Measurements from ENCODE around the gene CPNE1. TPM values are rescaled to one million over a fixed set of nuclear protein-coding genes. Genes with fewer than 3 reads are reported as not detected.

CPNE1 gene
- total RNA-seq, 6 donors from 2014 or later = 48.8 to 210 (median 177) TPM

DNA sequence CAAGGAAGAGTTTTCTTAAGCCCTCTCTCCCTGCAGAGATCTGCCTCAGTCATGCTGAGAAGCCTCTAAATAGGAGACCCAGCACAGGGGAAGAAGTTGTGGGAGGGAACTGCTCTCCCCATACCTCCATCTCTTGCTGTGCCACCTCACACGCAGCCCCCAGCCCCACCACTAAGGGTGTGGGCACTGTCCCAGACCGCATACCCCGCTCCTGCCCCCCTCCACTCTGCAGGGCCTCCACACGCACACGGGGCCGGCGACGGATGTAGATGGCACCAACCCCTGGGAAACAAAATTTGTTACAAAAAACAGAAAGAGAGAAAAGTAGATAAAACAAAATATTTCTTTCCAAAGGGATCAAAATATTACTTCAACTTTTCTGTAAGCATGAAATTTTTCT is 10.2 kb upstream of the CPNE1 start:
- Histone ChIP-seq H3K36me3 (peaks cover 14 to 71% (median 41%) of the 10 kb centered on the region in 4 donors), H3K27ac (no peak overlapping the region), H3K4me1 (no peaks in the 10 kb centered on the region), H3K27me3 (no peaks in the 10 kb centered on the region), H3K9me3 (no peaks in the 10 kb centered on the region), H3K4me3 (no peak overlapping the region)
- TF ChIP-seq POLR2AphosphoS5 (IDR thresholded peaks at IDR 0.05) (no peak), EP300 (IDR thresholded peaks at IDR 0.05) (no peak)
- ATAC-seq (ENCODE audit: low FRiP score in 2 of 2) (no peak), DNase-seq (no peak)
- WGBS, 2 donors = 93 to 96% methylated on average over 8 of the region's 8 CpGs

DNA sequence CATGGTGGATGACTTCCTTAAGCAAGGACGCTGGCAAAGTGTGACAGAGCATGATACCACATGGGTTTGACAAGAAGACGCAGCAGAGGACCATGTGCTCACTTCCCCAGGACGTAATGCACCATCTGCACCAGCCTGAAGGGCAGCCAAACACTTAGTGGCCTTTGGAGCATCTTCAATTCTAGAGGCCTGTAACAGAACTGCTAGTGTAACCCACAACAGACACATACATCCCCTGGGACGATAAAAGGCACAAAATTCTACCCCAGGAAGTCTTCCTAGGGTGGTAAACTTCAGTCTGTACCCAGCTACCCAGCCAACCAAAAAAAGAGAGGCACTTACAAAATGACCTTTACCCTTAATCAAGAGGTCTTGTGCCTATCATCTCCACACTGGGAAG is 9.2 kb upstream of the CPNE1 start:
- Histone ChIP-seq H3K4me3 (no peak overlapping the region), H3K9me3 (no peaks in the 10 kb centered on the region), H3K27me3 (no peaks in the 10 kb centered on the region), H3K27ac (no peak overlapping the region), H3K36me3 (peaks cover 19 to 71% (median 52%) of the 10 kb centered on the region in 4 donors), H3K4me1 (no peaks in the 10 kb centered on the region)
- ATAC-seq (ENCODE audit: low FRiP score in 2 of 2) (no peak), DNase-seq (no peak)
- no peak for TF ChIP-seq POLR2A (IDR thresholded peaks at IDR 0.05)
- WGBS, 2 donors = 86 to 98% methylated on average over 2 to 4 of the region's 4 CpGs

DNA sequence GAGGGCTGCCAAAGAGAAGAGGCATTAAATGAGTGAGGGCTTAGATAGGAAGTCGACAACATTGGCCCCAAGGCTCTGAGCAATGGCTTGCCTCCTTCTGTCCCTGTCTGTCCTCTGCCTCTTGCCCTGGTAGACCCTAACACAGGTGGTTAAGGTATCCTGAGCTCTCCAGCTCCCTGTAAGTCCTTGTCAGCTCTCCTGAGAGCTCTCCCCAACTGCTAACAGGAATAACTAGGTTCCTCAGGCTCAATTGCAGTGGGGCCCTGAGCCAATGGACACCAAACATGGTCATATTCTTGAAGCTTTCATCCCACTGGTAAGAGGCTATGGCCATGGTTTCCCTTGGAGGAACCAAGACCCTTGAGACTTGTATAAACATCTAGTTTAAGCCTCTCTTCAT is 5.0 kb upstream of the CPNE1 start:
- no peak for TF ChIP-seq POLR2A (IDR thresholded peaks at IDR 0.05)
- TF ChIP-seq, protein P1, sequence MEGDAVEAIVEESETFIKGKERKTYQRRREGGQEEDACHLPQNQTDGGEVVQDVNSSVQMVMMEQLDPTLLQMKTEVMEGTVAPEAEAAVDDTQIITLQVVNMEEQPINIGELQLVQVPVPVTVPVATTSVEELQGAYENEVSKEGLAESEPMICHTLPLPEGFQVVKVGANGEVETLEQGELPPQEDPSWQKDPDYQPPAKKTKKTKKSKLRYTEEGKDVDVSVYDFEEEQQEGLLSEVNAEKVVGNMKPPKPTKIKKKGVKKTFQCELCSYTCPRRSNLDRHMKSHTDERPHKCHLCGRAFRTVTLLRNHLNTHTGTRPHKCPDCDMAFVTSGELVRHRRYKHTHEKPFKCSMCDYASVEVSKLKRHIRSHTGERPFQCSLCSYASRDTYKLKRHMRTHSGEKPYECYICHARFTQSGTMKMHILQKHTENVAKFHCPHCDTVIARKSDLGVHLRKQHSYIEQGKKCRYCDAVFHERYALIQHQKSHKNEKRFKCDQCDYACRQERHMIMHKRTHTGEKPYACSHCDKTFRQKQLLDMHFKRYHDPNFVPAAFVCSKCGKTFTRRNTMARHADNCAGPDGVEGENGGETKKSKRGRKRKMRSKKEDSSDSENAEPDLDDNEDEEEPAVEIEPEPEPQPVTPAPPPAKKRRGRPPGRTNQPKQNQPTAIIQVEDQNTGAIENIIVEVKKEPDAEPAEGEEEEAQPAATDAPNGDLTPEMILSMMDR (IDR thresholded peaks at IDR 0.05) = no peak
- TF ChIP-seq EP300 (IDR thresholded peaks at IDR 0.05) = no peak
- no peak for TF ChIP-seq POLR2AphosphoS5 (IDR thresholded peaks at IDR 0.05)
- Histone ChIP-seq H3K27ac (no peak overlapping the region), H3K27me3 (no peaks in the 10 kb centered on the region), H3K9me3 (no peaks in the 10 kb centered on the region), H3K36me3 (peaks cover 19 to 58% (median 53%) of the 10 kb centered on the region in 4 donors), H3K4me3 (no peak overlapping the region), H3K4me1 (peaks cover 0 to 3% (median 0%) of the 10 kb centered on the region in 4 donors)
- 83 to 100% methylated on average over 1 of the region's 1 CpG for WGBS, 2 donors
- ATAC-seq (ENCODE audit: low FRiP score in 2 of 2) = no peak
- DNase-seq = no peak

DNA sequence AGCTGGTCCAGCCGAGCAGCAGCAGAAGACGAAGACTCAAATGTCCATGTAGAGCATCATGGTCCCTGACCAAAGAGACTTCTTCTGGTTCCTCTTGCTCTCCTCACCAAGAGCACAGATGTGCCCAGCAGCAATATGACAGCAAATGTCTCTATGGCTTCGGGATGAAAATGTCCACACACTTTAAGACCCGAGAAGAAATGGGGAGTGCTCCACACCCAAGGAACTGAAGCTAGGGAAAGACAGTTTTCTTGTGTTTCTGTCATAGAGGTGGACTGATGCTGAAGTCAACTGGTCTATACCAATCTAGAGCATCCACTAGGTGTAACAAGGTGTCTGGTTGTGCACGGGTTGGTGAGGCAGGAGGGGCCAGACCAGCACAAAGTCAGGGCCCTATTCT is 4.5 kb upstream of the CPNE1 start:
- 97 to 98% methylated on average over 5 of the region's 5 CpGs for WGBS, 2 donors
- DNase-seq (no peak), ATAC-seq (ENCODE audit: low FRiP score in 2 of 2) (no peak)
- TF ChIP-seq POLR2AphosphoS5 (IDR thresholded peaks at IDR 0.05) (no peak), POLR2A (IDR thresholded peaks at IDR 0.05) (no peak), EP300 (IDR thresholded peaks at IDR 0.05) (no peak)
- TF ChIP-seq, protein P1 (IDR thresholded peaks at IDR 0.05) = no peak
- Histone ChIP-seq H3K27ac (no peak overlapping the region), H3K27me3 (no peaks in the 10 kb centered on the region), H3K4me3 (no peak overlapping the region), H3K36me3 (peaks cover 16 to 57% (median 48%) of the 10 kb centered on the region in 4 donors), H3K9me3 (no peaks in the 10 kb centered on the region), H3K4me1 (peaks cover 0 to 3% (median 0%) of the 10 kb centered on the region in 4 donors)

DNA sequence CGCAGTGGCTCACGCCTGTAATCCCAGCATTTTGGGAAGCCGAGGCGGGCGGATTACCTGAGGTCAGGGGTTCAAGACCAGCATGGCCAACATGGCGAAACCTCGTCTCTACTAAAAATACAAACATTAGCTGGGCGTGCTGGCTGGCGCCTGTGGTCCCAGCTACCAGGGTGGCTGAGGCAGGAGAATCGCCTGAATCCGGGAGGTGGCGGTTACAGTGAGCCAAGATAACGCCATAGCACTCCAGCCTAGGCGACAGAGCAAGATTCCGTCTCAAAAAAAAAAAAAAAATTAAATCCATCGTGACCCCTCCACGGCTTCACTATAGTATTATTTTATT is 1.2 kb upstream of the CPNE1 start:
- ATAC-seq (ENCODE audit: low FRiP score in 2 of 2) = no peak
- no peak for TF ChIP-seq POLR2AphosphoS5 (IDR thresholded peaks at IDR 0.05)
- no peak for TF ChIP-seq POLR2A (IDR thresholded peaks at IDR 0.05)
- Histone ChIP-seq H3K9me3 (no peaks in the 10 kb centered on the region), H3K27me3 (no peaks in the 10 kb centered on the region), H3K4me1 (peaks cover 22 to 34% (median 25%) of the 10 kb centered on the region in 4 donors), H3K36me3 (peaks cover 6 to 25% (median 23%) of the 10 kb centered on the region in 4 donors), H3K27ac (no peak overlapping the region), H3K4me3 (no peak overlapping the region)
- no peak for DNase-seq
- 97% methylated on average over 17 of the region's 17 CpGs for WGBS, 2 donors

DNA sequence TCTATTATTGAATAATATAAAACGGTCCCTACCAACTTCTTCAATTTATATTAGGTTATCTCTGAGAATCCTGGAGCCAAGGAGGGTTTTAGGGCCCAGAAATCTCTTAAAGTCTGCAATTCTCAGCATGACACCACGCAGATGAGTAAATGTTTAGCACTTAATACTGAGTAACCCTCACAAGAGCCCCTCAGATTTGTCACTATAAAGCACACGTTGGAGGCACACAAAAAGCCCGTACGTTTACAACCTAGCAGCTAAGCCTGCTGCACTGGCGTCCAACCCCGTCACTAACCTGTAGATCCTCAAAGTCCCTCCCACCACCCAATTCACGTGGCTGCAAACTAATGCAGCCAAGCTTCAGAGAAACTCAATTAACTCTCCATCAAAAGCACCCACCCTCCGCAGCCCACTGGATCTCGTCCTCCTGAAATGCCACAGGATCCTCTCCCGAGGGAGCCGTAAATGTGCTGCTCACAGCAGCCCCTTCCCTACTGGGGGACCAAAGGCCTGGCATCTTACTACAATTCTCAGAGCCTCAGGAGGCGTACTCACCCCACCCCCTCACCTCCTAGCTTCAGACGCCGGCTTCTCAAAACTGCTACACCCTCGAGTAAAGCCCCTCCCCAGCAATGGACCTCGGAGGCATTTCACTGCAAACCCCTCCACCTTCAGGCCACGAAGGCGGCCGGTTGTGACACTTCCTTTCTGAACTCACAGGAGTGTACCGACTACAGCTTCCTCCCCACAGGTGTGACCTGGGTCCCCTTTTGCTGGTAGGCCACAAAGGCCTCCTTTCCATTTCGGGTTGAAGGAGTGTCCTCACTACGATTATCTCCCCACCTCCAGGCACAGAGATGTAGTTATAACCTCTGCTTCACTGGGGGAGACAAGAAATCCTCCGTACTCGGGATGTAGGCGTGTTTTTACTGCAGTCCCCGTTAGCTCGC is 909 bp downstream of the CPNE1 start:
- peak in 1 of 2 donors; percentile 70 for DNase-seq
- ATAC-seq (ENCODE audit: low FRiP score in 2 of 2) = peak; percentile 31 to 56
- Histone ChIP-seq H3K4me1 (peaks cover 40 to 55% (median 43%) of the 10 kb centered on the region in 4 donors), H3K27me3 (no peaks in the 10 kb centered on the region), H3K27ac (peak overlapping the region; percentile 99 to 100 (median 100)), H3K4me3 (peak overlapping the region; percentile 45 to 80 (median 76)), H3K36me3 (peaks cover 0 to 4% (median 3%) of the 10 kb centered on the region in 4 donors), H3K9me3 (no peaks in the 10 kb centered on the region)
- TF ChIP-seq POLR2AphosphoS5 (IDR thresholded peaks at IDR 0.05) (no peak), POLR2A (IDR thresholded peaks at IDR 0.05) (peak in 1 of 4 donors; percentile 21)
- WGBS, 2 donors = 0 to 1% methylated on average over 17 to 28 of the region's 28 CpGs

All from upper lobe of left lung (tissue), 6 donors.